Stimulated activated CD4-positive, alpha-beta T cell treated with anti-CD3 and anti-CD28 coated beads, Interleukin-15, amount 100 ng/mL, for 1 hour (primary cell): ENCODE data around the gene EMP3.
"Not testable (repeated sequence)": the region's sequence is repeated elsewhere in the genome, so short reads cannot be mapped to it uniquely, and the experiment has no call there.

Experiments
- DNase-seq, 2 donors: peaks; one replicate each; pipeline ENCODE4 v3.0.0-alpha.2; 2020; ENCODE audit warnings: low read depth in 1 of 2, low spot score in 1 of 2

EMP3 gene

GRCh38 chr19:48317708-48317960 lies 7.7 kb upstream of the EMP3 start:
- DNase-seq: not testable (repeated sequence)

GRCh38 chr19:48318286-48318987 lies 6.9 kb upstream of the EMP3 start:
- DNase-seq: no peak

- peak; percentile 53 to 65 for DNase-seq
Observed at GRCh38 chr19:48319647-48320541, 5.5 kb upstream of the EMP3 start.

- DNase-seq: peak; percentile 90 to 95
Observed at GRCh38 chr19:48321372-48321621, 4.1 kb upstream of the EMP3 start.

- DNase-seq: peak; percentile 96 to 100
Observed at GRCh38 chr19:48321622-48322591, 3.4 kb upstream of the EMP3 start.

- DNase-seq: no peak
Observed at GRCh38 chr19:48329167-48329891, 4.0 kb downstream of the EMP3 start.

GRCh38 chr19:48330012-48330681 lies 4.8 kb downstream of the EMP3 start:
- peak; percentile 65 to 68 for DNase-seq

GRCh38 chr19:48332351-48332661 lies 7.0 kb downstream of the EMP3 start:
- no peak for DNase-seq

GRCh38 chr19:48332662-48333466 lies 7.5 kb downstream of the EMP3 start:
- DNase-seq: peak; percentile 78 to 89

GRCh38 chr19:48333467-48334384 lies 8.4 kb downstream of the EMP3 start:
- peak; percentile 90 to 92 for DNase-seq

- DNase-seq: no peak
Observed at GRCh38 chr19:48338253-48338755, 13.0 kb downstream of the EMP3 start.

GRCh38 chr19:48338802-48339503 lies 13.6 kb downstream of the EMP3 start:
- no peak for DNase-seq

- DNase-seq: no peak
Observed at GRCh38 chr19:48340995-48341394, 15.6 kb downstream of the EMP3 start.

- no peak for DNase-seq
Observed at GRCh38 chr19:48341515-48342413, 16.4 kb downstream of the EMP3 start.

- no peak for DNase-seq
Observed at GRCh38 chr19:48342414-48342738, 17.0 kb downstream of the EMP3 start.

- no peak for DNase-seq
Observed at GRCh38 chr19:48342841-48343540, 17.6 kb downstream of the EMP3 start.

- no peak for DNase-seq
Observed at GRCh38 chr19:48344892-48345291, 19.5 kb downstream of the EMP3 start.
